Left colon (tissue), 2 donors: Measurements from ENCODE around the gene CCER1. TPM values are rescaled to one million over a fixed set of nuclear protein-coding genes. Genes with fewer than 3 reads are reported as not detected.

Experiments used
- ATAC-seq: fragments of 200-7000 bp; cut with Tn5 transposase; one replicate; pipeline ENCODE4 v1.9.1; 2020; ENCODE audit warnings: mild to moderate bottlenecking, moderate library complexity
- DNase-seq, 2 donors: peaks; one replicate each; pipeline ENCODE4 v3.0.0-alpha.2; 2020
- intact Hi-C, 2 donors: fragments of 100-400 bp; cut with DNase I in 1 of 2; cut with micrococcal nuclease in 1 of 2; formaldehyde crosslinking; loops; one replicate each; pipeline versions ENCODE4 v1.11.2 to v1.14.0; 2022; cut with DNase I, micrococcal nuclease
- total RNA-seq, 2 donors: library from RNA; stranded (reverse); fragmentation: NEBNext Ultra II Directional; extraction: Animal tissue kit (Norgen Biotek cat#: 25700); gene quantifications; one replicate each; pipeline ENCODE4 v1.2.1, GENCODE V29; 2021
- donor health status: DM: no; HTN: no; CAD: no.
- donor health status: DM: yes; HTN: yes; CAD: no.

CCER1 gene
- total RNA-seq, 2 donors from 2014 or later = not detected

DNA sequence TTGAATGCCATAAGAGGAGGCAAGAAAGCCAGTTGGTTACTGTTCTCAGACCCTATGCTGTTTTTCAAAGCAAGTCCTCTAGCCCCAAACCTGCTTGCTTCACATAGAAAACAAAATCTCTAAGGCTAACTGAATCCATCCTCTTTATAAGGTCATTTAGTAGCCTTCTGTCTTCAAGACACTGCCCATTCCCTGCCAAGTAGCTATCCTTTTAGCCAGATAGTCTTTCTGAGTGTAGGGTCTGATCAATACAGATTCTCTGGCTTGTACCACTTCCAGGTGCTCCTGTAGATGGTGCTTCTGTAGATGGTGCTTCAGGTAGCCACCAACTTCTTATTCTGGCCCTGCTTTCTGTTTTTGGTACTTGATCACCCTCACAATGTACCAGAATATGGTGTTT lies 15.9 kb upstream of the CCER1 start:
- intact Hi-C loops = no loop called here
- DNase-seq (no peak), ATAC-seq (no peak)

GRCh38 chr12:90970471-90970870 lies 15.5 kb upstream of the CCER1 start:
- intact Hi-C loops = no loop called here
- DNase-seq (no peak), ATAC-seq (peak; percentile 42)

DNA sequence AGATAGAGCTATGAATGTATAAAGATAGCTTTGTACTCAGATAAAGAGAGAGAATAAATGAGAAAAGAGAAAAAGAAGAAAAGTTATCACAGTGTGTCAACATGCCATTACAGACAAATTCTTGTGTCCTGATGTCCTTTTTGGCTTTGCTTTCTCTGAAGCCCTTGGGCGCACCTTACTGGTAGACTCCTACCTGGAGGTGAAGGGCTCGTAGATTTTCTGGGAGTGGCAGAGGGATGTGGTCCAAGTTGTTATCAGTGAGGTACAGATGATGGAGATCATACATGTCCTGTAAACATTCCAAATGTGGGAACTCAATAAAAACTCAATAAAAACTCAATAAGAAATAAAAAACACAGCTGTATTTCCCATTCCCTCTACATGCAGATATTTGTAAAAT lies 14.9 kb upstream of the CCER1 start:
- intact Hi-C loops = no loop called here
- no peak for ATAC-seq
- no peak for DNase-seq

GRCh38 chr12:90969346-90969745 lies 14.4 kb upstream of the CCER1 start:
- ATAC-seq (no peak), DNase-seq (no peak)
- intact Hi-C loops = no loop called here

DNA sequence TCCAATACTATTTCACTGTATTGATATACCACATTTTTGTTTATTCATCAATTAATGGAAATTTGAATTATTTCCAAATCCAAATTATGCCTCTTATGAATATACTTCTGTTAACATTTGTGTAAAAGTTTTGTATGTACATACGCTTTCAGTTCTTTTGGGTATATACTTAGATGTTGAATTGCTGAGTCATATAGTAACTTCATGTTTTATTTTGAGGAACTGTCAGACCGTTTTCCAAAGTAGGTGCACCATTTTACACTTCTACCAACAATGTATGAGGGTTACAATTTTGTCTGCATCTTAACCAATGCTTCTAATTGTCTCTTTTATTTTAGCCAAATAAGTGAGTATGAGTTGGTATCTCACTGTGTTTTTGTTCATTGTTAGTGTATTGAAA lies 10.2 kb upstream of the CCER1 start:
- ATAC-seq = no peak

GRCh38 chr12:90964616-90965015 lies 9.6 kb upstream of the CCER1 start:
- DNase-seq (no peak), ATAC-seq (no peak)

More for the DNA sequence above, 10.2 kb upstream of the CCER1 start:
- intact Hi-C loops = no loop called here
- DNase-seq = no peak

GRCh38 chr12:90963946-90964345 lies 9.0 kb upstream of the CCER1 start:
- ATAC-seq (no peak), DNase-seq (no peak)
- intact Hi-C loops = no loop called here

More at GRCh38 chr12:90964616-90965015, 9.6 kb upstream of the CCER1 start:
- intact Hi-C loops = no loop called here

- ATAC-seq = no peak
- intact Hi-C loops = no loop called here
- DNase-seq = no peak
These were observed 6.2 kb upstream of the CCER1 start for GRCh38 chr12:90961154-90961553.

DNA sequence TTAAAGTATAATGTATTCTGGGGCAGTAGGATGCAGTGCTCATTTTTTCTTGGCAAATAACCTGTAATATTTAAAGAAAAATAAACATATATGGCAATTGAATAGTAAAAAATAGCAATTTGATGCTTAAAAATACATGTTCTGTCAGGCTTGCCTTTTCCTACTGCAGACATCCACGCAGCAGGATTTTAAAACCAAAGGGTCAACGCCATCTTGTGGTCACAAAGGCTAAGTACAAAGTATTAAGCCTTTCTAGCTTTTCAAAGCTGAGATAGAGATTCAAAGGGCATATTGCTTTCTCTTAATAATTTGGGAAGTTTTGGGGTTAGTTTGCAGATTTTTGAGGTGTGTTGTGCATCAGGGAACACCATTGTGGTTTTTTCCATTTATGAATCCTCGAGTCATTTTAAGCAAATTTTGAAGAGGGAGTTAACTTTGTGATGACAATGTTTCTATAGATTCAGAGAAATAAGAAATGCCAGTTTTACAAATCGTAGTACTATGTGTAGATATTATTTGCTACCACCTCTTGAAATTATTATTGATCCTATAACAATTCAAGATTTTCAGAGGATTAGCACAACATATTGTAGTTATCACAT lies 4.7 kb upstream of the CCER1 start:
- DNase-seq = no peak
- ATAC-seq = peak; percentile 45
- intact Hi-C loops = no loop called here

GRCh38 chr12:90959032-90959431 lies 4.1 kb upstream of the CCER1 start:
- no peak for DNase-seq
- ATAC-seq = no peak
- intact Hi-C loops = no loop called here

DNA sequence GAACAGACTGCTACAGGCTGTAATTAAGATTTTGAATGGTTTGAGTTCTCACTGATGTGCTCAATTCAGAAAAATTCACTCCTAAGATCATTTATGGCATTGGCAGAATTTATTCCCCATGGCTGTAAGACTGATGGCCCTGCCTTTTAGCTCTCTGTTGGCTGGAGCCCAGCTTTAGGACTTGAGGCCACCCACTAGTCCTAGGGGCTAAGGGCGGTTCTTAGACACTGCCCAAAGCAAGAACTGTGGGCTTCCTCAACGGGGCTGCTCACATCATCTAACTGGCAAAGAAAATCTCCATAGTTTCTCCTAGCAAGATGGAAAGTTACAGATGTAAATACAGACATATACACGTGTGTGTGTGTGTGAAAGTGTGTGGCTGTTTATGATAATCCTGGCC lies 3.4 kb upstream of the CCER1 start:
- ATAC-seq = no peak
- intact Hi-C loops = no loop called here
- DNase-seq = no peak

- intact Hi-C loops = no loop called here
- no peak for DNase-seq
- no peak for ATAC-seq
These were observed 548 bp downstream of the CCER1 start for GRCh38 chr12:90954428-90954827.

DNA sequence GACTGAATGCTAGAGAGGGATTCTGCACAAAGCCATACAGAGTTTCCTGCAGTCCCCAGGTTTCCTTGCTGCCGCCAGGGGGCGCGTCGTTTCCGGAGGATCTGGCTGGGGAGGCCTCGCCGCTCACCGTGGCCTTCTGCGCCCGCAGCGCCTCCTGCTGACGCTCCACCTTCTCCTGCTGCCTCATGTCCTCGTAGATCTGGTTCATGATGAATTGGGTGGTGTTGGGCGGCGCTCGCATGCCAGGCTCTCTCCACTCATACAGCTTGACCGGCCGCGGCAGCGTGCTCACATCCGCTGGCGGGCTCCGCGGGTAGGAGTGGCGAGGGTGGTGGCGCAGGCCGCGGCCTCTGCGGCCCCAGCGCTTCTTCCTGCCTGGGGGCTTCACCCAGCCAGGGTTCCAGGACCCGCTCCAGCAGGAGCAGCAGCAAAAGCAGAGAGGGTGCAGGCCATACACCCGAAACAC lies 987 bp downstream of the CCER1 start:
- intact Hi-C loops = no loop called here
- no peak for DNase-seq
- no peak for ATAC-seq

DNA sequence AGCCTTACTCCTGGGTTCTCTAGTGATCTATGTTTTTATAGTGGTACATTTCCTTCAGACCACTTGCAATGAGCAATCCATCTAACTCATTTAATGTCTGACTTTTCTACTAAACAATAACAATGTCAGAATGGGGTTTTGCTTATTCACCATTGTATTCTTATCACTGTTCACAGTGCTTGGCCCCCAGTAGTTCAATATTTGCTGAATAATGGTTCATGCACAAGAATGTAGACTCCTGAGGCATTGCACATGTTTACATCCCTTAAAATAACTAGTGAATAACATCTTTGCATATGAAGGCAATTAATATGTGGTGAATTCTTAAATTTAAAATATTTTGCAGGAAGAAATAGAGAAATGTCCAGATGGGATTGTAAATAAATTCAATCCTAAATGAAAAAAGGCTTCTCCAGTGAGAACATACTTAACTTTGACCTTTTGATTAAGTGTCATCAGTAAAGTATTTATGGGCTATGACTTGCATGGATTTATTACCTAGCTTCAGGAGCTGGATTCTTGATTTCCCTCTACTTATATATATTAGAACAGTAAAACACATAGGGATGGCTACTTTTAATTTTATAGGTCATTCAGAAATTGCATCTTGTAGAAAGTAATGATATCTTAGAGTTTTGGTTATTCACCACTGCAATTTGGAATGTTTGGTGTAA lies 3.4 kb downstream of the CCER1 start:
- DNase-seq (no peak), ATAC-seq (no peak)
- intact Hi-C loops = no loop called here

GRCh38 chr12:90947869-90948268 lies 7.1 kb downstream of the CCER1 start:
- ATAC-seq (no peak), DNase-seq (no peak)
- intact Hi-C loops = no loop called here

DNA sequence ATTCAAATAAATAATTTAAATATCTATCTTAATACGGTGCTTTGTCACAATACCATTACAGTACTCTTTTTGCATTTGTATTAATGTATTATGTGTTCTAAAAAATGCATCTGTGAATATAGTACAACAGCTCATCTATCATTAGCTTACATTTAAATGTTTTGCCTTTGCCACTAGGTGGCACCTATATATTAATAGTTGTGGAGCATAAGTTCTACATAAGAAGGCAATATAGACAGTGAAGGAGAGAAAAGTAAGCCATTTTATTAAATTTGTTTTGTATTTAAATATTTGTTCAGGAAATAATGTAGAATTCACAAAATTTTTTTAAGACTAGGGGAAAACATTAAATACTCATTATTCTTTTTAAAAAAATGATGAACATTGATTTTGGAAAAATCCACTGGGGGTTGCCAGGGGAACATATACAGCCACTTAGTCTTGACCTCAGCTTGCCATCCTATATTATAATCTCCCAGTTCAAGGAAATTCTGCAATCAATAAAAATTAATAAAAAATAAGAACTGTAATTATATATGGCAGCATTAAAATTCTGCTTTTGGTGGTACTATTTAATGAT lies 9.8 kb downstream of the CCER1 start:
- peak; percentile 45 for ATAC-seq
- intact Hi-C loops = no loop called here

GRCh38 chr12:90943255-90943654 lies 11.7 kb downstream of the CCER1 start:
- DNase-seq = no peak
- no peak for ATAC-seq
- intact Hi-C loops = no loop called here

More for the DNA sequence above, 9.8 kb downstream of the CCER1 start:
- DNase-seq = no peak

- no peak for DNase-seq
- intact Hi-C loops = no loop called here
- ATAC-seq = no peak
These were observed 14.0 kb downstream of the CCER1 start for GRCh38 chr12:90940872-90941499.

DNA sequence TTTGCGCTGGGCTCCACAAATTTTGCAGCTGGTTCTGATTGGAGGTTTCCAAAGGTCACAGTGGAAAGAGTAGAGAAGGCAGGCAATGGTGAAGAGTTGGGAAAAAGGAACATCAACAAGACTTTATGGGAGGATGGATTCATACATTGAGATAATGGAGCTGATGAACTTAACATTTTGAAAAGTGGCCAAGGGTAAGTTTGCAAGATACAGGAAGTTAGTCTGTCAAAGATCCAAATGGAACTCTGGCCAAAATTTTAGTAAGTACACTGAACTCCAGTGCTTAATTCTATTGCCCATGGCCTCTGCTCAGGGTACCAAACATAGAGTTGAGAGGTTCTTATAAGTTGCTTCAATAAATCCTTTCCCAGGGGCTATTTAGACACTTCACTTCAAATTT lies 15.6 kb downstream of the CCER1 start:
- ATAC-seq = no peak
- intact Hi-C loops = no loop called here
- no peak for DNase-seq

- ATAC-seq (no peak), DNase-seq (no peak)
- intact Hi-C loops = no loop called here
These were observed 16.5 kb downstream of the CCER1 start for GRCh38 chr12:90938451-90938850.
